HS-5 (cell line): ENCODE data around the gene AGXT2.

Experiments
- DNase-seq: peaks from one replicate; pipeline ENCODE4 v3.0.0-alpha.2; 2012; ENCODE audit warnings: low read depth

The AGXT2 gene, protein sequence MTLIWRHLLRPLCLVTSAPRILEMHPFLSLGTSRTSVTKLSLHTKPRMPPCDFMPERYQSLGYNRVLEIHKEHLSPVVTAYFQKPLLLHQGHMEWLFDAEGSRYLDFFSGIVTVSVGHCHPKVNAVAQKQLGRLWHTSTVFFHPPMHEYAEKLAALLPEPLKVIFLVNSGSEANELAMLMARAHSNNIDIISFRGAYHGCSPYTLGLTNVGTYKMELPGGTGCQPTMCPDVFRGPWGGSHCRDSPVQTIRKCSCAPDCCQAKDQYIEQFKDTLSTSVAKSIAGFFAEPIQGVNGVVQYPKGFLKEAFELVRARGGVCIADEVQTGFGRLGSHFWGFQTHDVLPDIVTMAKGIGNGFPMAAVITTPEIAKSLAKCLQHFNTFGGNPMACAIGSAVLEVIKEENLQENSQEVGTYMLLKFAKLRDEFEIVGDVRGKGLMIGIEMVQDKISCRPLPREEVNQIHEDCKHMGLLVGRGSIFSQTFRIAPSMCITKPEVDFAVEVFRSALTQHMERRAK

GRCh38 chr5:35047785-35048404 lies at the start of gene AGXT2:
TSS of gene AGXT2 (minus strand) at chr5:35047949. CDS start at chr5:35047892, 57 bp downstream.
- DNase-seq, result no peak

GRCh38 chr5:35096932-35097331 lies 49.2 kb upstream of the AGXT2 start:
- DNase-seq, result no peak

GRCh38 chr5:35096216-35096615 lies 48.5 kb upstream of the AGXT2 start:
- DNase-seq, result no peak

- no peak for DNase-seq
Measured at GRCh38 chr5:35095366-35095765, 47.6 kb upstream of the AGXT2 start.

DNA sequence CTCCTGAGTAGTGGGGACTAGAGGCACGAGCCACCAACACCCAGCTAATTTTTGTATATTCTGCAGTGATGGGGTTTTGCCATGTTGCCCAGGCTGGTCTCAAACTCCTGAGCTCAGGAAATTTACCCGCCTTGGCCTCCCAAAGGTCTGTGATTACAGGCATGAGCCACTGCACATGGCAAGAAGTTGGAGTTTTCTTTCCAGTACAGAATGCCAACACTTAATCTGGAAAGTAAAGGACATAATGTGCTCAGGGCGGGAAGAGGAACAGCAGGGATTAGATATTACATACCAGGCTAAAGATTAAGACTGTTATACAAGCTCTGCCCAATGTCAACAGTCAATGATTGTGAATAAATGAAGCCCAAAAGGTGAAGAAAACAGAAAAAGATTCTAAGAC lies 47.2 kb upstream of the AGXT2 start:
- DNase-seq, result no peak

DNA sequence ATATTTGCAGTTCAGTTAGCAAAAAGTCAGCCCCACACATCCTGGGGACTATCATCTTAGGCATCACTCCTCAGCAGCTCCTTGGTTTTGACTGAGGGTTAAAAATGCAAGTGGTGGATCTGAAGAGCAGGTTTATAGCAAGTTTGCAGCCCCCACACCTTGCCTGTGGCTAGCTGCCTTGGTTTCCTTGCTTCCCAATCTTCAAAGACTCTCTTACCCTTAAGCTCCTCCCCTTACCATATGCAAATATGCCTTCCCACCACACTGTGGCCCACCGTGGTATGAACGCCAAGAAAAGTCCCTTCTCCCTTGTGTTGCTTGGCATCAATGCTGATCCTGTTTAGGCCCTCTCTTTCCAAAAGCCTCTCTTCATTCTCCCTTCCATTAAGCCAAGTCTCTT lies 45.0 kb upstream of the AGXT2 start:
- no peak for DNase-seq

DNA sequence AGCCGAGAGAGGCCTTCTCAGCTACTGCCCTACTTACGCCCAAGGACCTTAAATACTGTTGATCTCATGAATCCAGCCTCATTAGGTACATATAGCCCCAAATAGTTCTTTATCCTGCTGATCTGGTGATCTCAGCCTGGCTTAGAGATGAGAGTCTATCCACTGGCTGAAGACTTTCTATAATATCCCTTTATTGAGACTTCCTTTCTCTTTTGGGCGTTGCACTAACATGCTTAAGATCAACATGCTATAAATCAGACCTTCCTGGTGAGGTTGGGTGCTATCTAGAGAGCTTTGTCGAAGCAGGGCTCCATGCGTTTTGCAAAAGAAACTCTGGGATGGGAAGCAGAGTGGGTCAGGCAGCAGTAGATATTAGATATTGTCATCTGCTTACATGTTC lies 44.0 kb upstream of the AGXT2 start:
- no peak for DNase-seq

DNA sequence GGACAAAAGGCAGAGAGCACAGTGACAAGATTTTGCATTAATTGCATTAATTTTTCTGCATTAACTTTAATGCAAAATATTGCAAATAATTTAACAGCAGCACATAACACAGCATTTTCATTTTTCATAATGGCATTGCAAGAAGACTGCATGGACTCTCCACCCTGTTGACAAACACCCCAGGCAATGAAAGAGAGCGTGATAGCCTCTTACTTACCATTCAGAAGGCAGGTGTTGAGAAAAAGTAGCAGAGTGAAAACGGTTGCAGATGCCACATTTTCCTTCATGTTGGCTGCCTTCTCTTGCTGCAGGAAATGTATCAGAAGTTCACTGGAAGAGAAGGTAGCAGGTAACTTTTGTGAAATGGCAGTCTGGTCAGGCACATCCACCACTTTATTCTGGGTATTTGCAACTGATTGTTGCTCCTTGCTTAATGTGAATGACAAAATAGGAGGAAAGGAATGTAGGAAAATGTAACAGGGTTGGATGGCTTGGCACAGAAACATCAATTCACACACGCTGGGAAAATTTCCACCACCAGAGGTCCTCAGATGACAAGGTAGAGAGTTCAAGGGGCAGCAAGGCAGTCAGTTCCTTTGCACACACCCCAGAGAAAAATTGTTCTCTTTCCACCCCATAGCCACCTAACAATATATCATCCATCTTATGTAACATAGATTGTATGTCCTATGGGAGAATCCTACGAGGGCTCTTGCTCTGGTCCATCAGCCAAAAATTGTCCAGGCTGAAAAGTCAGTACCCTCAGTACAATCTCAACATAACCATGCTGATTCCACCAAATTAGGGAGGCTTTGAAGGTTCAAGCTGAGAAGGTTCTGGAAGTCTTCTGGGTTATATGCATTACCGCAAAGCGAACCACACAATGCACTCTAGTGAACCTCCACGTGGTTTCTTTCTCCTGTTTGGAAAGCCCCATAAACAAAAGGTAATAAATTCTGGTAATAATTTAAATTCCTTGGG lies 41.9 kb upstream of the AGXT2 start:
- DNase-seq, result peak; percentile 74

DNA sequence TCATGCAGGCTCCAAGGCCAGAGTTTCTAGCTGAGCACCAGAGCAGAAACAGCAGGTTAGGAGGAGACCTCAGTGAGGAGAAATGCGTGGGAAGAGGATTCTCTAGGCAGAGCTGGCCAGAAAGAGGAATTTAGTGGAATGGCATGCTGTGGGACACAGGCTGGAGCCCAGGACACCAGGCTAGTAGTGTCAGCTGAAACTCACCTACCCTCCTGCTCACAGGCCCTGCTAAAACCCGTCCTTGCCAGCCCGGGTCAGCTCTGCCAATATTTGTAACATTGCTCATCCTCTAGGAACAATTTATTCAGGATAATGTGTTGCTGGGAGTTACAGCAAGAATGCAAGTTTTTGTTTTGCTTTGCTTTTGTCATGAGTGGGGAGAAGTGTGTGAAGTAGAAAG lies 40.2 kb upstream of the AGXT2 start:
- peak; percentile 25 for DNase-seq

DNA sequence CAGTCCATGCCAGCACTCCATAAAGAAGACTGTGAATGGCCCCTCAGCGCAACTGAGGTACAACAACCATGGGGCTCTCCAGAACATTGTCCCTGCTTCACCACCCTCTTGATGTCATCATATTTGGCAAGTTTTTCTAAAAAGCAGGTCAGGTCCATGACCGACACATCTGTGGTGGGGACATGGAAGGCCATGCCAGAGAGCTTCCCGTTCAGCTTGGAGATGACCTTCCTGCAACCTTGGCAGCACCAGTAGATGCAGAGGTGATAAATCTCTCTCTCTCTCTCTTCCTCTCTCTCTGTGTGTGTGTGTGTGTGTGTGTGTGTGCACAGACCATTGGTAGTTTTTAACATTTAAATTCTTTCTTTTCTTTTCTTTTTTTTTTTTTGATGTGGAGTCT lies 35.4 kb upstream of the AGXT2 start:
- DNase-seq, result no peak

- no peak for DNase-seq
Measured at GRCh38 chr5:35082530-35082929, 34.8 kb upstream of the AGXT2 start.

DNA sequence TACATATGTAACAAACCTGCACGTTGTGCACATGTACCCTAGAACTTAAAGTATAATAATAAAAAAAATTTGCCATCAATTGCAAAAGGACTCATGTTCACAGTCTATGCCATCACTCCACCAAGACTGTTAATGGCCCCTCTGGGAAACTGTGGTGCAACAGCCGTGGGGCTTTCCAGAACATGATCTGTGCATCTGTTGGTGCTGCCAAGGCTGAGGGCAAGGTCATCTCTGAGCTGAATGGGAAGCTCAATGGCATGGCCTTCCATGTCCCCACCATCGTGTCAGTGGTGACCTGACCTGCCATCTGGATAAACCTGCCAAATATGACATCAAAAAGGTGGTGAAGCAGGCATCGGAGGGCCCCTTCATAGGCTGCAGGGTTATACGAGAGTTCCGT lies 33.4 kb upstream of the AGXT2 start:
- no peak for DNase-seq

DNA sequence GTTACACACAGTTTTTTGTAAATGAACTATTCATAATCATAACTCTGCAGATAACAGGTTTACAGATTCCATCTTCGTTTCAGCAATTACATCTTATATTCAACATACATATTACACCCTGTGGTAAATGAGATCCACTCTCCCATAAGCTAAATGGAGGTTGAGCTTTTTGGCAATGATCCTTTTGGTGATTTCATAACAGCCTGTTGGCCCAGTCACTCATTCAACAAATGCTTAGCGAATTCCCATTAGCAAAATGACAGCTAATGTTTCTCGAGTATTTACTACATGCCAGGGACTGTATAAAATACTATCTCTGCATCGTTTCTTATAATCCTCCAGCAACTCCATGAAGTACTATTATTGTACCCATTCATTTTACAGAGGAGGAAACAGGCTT lies 25.4 kb upstream of the AGXT2 start:
- no peak for DNase-seq

- no peak for DNase-seq
Measured at GRCh38 chr5:35069188-35069587, 21.4 kb upstream of the AGXT2 start.

DNA sequence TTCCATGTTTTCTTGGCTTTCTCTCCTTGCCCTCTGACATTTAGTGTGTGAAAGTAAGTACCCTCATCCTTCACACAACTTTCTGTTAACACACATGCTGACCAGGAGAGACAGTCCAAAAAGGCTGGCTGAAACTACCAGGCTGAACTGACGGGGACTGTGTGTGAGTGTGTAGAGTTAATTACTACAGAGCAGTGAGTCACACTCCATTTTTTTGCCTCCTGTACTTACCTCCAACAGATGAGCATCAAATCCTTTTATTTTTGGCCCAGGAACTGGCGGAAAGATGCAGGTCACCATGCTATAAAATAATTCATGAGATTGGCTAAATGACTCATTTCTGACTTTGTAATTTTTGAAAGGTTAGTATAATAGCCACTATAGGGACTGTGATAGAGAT lies 20.2 kb upstream of the AGXT2 start:
- no peak for DNase-seq

GRCh38 chr5:35066260-35066795 lies 18.6 kb upstream of the AGXT2 start:
- DNase-seq, result no peak

DNA sequence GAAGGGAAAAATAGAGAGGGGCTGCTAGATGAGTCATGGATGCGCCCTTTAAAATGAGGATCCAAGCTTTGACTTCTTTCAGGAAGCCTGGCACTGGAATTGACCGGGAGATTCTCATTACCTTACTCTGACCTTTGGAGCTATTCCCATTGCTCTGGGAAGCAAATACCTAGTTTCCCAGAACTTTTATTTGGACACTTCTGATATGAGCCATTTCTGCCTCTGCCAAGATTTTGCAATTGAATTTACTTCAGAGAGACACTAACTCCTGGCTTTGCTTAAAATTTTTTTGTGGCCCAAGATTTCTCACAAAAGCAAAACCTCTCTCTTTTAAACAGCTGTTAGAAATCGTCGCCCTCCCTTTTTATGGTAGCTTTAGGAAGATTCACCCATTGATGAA lies 15.7 kb upstream of the AGXT2 start:
- DNase-seq, result no peak

DNA sequence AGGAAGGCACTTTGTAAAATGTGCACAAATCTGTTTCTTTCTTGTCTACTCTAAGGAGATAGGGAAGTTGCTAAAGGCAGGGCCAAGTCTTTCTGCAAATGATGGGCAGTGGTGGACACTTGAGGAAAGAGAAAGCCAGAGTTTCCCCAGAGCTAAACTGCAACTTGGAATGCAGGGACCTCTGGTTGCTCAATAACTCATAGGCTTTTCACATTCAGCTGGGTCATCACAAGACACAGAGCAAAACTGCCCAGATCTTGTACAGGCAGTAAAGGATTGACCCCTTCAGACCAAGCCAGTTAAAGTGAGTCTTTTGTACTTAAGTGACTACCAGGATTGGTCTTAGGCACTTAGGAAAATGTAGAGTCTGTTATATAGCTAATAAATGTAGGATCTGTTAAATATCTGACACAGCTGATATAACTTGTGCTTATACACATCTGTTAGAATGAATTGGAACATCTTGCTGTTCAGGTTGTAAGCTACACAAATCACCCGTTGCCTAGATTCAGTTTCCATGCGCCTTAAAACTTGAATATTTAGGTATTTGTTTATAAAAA lies 13.5 kb upstream of the AGXT2 start:
- no peak for DNase-seq

GRCh38 chr5:35060236-35060635 lies 12.5 kb upstream of the AGXT2 start:
- DNase-seq, result no peak

GRCh38 chr5:35059251-35059650 lies 11.5 kb upstream of the AGXT2 start:
- DNase-seq, result no peak

GRCh38 chr5:35058374-35058788 lies 10.6 kb upstream of the AGXT2 start:
- DNase-seq, result no peak

GRCh38 chr5:35056686-35057085 lies 8.9 kb upstream of the AGXT2 start:
- DNase-seq, result no peak
